PFSK-1 (cell line): ENCODE data around the gene WFIKKN1.

Source experiments
- FOXP2 ChIP-seq: optimal IDR thresholded peaks from 2 replicates; pipeline ENCODE3; 2011; ENCODE audit warnings: borderline replicate concordance, control low read depth, inconsistent platforms; ENCODE audit not compliant: insufficient read depth; ENCODE audit errors: extremely low read length, extremely low read depth
- POLR2AphosphoS5 ChIP-seq: IDR thresholded peaks from 2 replicates; pipeline ENCODE4 v1.6.1; 2012; ENCODE audit warnings: low read depth, mild to moderate bottlenecking, control low read depth, low read length, moderate library complexity
- REST ChIP-seq, 2 experiments: IDR thresholded peaks; 2 replicates each; pipeline versions ENCODE4 v1.6.1 to v1.8.0; 2011 to 2012; ENCODE audit warnings: low read depth in 2 of 2, low read length in 2 of 2, control low read depth in 1 of 2, inconsistent platforms in 1 of 2, mild to moderate bottlenecking in 1 of 2, moderate library complexity in 1 of 2; ENCODE audit not compliant: insufficient read depth in 1 of 2
- SIN3A ChIP-seq: IDR thresholded peaks from 2 replicates; pipeline ENCODE4 v1.6.1; 2012; ENCODE audit warnings: mild to moderate bottlenecking, low read length, moderate library complexity, borderline replicate concordance; ENCODE audit not compliant: insufficient read depth
- TAF1 ChIP-seq: IDR thresholded peaks from 2 replicates; pipeline ENCODE4 v1.6.1; 2012; ENCODE audit warnings: low read length, control low read depth, borderline replicate concordance; ENCODE audit not compliant: insufficient read depth

WFIKKN1 gene

GRCh38 chr16:608019-608418 is 22.8 kb upstream of the WFIKKN1 start:
- no peak for TF ChIP-seq FOXP2
- TF ChIP-seq TAF1 = no peak
- no peak for TF ChIP-seq POLR2AphosphoS5
- TF ChIP-seq SIN3A = no peak
- no peak for TF ChIP-seq REST (IDR thresholded peaks at IDR 0.05; ENCODE audit: insufficient read depth in 1 of 2, low read depth in 2 of 2, low read length in 2 of 2)

- TF ChIP-seq TAF1 (no peak), SIN3A (no peak), POLR2AphosphoS5 (no peak), REST (IDR thresholded peaks at IDR 0.05; ENCODE audit: insufficient read depth in 1 of 2, low read depth in 2 of 2, low read length in 2 of 2) (no peak), FOXP2 (no peak)
Observed at GRCh38 chr16:609316-609715, 21.5 kb upstream of the WFIKKN1 start.

GRCh38 chr16:609984-610383 is 20.8 kb upstream of the WFIKKN1 start:
- TF ChIP-seq TAF1 = no peak
- TF ChIP-seq REST (IDR thresholded peaks at IDR 0.05; ENCODE audit: insufficient read depth in 1 of 2, low read depth in 2 of 2, low read length in 2 of 2) = no peak
- TF ChIP-seq POLR2AphosphoS5 = no peak
- no peak for TF ChIP-seq SIN3A
- no peak for TF ChIP-seq FOXP2

GRCh38 chr16:610513-611381 is 20.0 kb upstream of the WFIKKN1 start:
- TF ChIP-seq TAF1 = no peak
- no peak for TF ChIP-seq REST (IDR thresholded peaks at IDR 0.05; ENCODE audit: insufficient read depth in 1 of 2, low read depth in 2 of 2, low read length in 2 of 2)
- TF ChIP-seq FOXP2 = no peak
- TF ChIP-seq POLR2AphosphoS5 = no peak
- no peak for TF ChIP-seq SIN3A

GRCh38 chr16:615122-615521 is 15.7 kb upstream of the WFIKKN1 start:
- TF ChIP-seq POLR2AphosphoS5 (no peak), TAF1 (no peak), SIN3A (no peak), REST (IDR thresholded peaks at IDR 0.05; ENCODE audit: insufficient read depth in 1 of 2, low read depth in 2 of 2, low read length in 2 of 2) (no peak), FOXP2 (no peak)
